ENCODE data around the gene NOS3.

- TF ChIP-seq, protein P1, sequence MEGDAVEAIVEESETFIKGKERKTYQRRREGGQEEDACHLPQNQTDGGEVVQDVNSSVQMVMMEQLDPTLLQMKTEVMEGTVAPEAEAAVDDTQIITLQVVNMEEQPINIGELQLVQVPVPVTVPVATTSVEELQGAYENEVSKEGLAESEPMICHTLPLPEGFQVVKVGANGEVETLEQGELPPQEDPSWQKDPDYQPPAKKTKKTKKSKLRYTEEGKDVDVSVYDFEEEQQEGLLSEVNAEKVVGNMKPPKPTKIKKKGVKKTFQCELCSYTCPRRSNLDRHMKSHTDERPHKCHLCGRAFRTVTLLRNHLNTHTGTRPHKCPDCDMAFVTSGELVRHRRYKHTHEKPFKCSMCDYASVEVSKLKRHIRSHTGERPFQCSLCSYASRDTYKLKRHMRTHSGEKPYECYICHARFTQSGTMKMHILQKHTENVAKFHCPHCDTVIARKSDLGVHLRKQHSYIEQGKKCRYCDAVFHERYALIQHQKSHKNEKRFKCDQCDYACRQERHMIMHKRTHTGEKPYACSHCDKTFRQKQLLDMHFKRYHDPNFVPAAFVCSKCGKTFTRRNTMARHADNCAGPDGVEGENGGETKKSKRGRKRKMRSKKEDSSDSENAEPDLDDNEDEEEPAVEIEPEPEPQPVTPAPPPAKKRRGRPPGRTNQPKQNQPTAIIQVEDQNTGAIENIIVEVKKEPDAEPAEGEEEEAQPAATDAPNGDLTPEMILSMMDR (IDR thresholded peaks at IDR 0.05; ENCODE audit: poor library complexity, severe bottlenecking), result no peak
- TF ChIP-seq, protein P2, sequence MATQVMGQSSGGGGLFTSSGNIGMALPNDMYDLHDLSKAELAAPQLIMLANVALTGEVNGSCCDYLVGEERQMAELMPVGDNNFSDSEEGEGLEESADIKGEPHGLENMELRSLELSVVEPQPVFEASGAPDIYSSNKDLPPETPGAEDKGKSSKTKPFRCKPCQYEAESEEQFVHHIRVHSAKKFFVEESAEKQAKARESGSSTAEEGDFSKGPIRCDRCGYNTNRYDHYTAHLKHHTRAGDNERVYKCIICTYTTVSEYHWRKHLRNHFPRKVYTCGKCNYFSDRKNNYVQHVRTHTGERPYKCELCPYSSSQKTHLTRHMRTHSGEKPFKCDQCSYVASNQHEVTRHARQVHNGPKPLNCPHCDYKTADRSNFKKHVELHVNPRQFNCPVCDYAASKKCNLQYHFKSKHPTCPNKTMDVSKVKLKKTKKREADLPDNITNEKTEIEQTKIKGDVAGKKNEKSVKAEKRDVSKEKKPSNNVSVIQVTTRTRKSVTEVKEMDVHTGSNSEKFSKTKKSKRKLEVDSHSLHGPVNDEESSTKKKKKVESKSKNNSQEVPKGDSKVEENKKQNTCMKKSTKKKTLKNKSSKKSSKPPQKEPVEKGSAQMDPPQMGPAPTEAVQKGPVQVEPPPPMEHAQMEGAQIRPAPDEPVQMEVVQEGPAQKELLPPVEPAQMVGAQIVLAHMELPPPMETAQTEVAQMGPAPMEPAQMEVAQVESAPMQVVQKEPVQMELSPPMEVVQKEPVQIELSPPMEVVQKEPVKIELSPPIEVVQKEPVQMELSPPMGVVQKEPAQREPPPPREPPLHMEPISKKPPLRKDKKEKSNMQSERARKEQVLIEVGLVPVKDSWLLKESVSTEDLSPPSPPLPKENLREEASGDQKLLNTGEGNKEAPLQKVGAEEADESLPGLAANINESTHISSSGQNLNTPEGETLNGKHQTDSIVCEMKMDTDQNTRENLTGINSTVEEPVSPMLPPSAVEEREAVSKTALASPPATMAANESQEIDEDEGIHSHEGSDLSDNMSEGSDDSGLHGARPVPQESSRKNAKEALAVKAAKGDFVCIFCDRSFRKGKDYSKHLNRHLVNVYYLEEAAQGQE (IDR thresholded peaks at IDR 0.05; ENCODE audit: borderline replicate concordance), result no peak
- no peak for TF ChIP-seq RAD21 (conservative IDR thresholded peaks at IDR 0.05)
- no peak for TF ChIP-seq SMC3 (conservative IDR thresholded peaks at IDR 0.05; ENCODE audit: poor library complexity)
Observed at GRCh38 chr7:150943453-150943814, 47.4 kb upstream of the NOS3 start.
